ENCODE results near the gene TEX2. TPM values are rescaled to one million over a fixed set of nuclear protein-coding genes. Genes with fewer than 3 reads are reported as not detected.

Gene TEX2
- total and polyA plus RNA-seq, 2 of the 13 experiments (the other 11 are each of a cell fraction or from before 2014, with no cell fraction given) = 21.4 to 37.7 TPM

DNA sequence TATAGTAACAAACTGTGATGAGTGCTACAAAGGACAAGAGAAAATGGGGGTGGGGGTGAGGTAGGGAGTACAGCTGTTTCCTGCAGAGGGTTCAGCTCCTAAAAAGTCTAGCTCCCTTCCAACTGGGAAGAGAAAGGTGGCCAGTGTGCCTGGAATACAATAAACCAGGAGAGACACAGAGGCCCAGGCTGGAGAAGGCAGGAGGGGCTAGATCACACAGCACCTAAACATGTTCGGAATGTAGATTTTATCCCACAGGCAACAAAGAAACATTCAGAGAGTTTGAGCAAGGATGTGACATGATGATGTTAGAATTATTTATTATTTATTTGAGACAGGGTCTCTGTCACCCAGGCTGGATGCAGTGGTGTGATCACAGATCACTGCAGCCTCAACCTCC is 10.2 kb downstream of the TEX2 start:
- H3K79me2 ChIP-seq (ENCODE audit: insufficient read depth, low read length) = peaks cover 91% of the 10 kb centered on the region
- no peaks in the 10 kb centered on the region for H4K20me1 ChIP-seq (ENCODE audit: insufficient read depth, low read length)
- H3K4me1 ChIP-seq (ENCODE audit: insufficient read depth, low read length) = peaks cover 29% of the 10 kb centered on the region
- POLR2A ChIA-PET = interaction anchor here (5.3 kb wide), 1 partner anchor 107 kb away, joined by 20 read pairs; no protein-coding TSS in a partner anchor
- H3K4me2 ChIP-seq (ENCODE audit: low read depth, low read length) = no peak overlapping the region
- H3K36me3 ChIP-seq (replicated peaks in 1 of 2; ENCODE audit: control insufficient read depth in 1 of 2, insufficient read depth in 2 of 2, low read length in 2 of 2) = no peaks in the 10 kb centered on the region
- DNase-seq (ENCODE audit: low spot score) (no peak), ATAC-seq (no peak), FAIRE-seq (no peak)
- no peak overlapping the region for H3K9ac ChIP-seq (ENCODE audit: insufficient read depth, low read depth, low read length)
- H3K27me3 ChIP-seq (ENCODE audit: control insufficient read depth in 1 of 2, insufficient read depth in 2 of 2, low read length in 2 of 2) = no peaks in the 10 kb centered on the region
- H3K4me3 ChIP-seq (replicated peaks in 1 of 3; ENCODE audit: insufficient read depth in 1 of 3, low read depth in 2 of 3, low read length in 3 of 3) = no peak overlapping the region
- H3K27ac ChIP-seq (ENCODE audit: extremely low read length, insufficient read depth, low read length) = no peak overlapping the region
- in situ Hi-C loops (cut with HindIII; ENCODE audit: extremely low pct_ligation_motif_present, low pct_unique_long_range_greater_than_20kb) = no loop called here
- H3K9me3 ChIP-seq (ENCODE audit: low read length) = no peaks in the 10 kb centered on the region
- no peak overlapping the region for H2AFZ ChIP-seq (ENCODE audit: low read length)
- WGBS (ENCODE audit: low lambda C conversion rate) = 100% methylated on average over 1 of the region's 1 CpG
- intact Hi-C loops (cut with micrococcal nuclease; ENCODE audit: unreplicated experiment) = no loop called here
- TF ChIP-seq, protein P1, sequence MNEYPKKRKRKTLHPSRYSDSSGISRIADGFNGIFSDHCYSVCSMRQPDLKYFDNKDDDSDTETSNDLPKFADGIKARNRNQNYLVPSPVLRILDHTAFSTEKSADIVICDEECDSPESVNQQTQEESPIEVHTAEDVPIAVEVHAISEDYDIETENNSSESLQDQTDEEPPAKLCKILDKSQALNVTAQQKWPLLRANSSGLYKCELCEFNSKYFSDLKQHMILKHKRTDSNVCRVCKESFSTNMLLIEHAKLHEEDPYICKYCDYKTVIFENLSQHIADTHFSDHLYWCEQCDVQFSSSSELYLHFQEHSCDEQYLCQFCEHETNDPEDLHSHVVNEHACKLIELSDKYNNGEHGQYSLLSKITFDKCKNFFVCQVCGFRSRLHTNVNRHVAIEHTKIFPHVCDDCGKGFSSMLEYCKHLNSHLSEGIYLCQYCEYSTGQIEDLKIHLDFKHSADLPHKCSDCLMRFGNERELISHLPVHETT (CRISPR knock-in tag; conservative IDR thresholded peaks at IDR 0.05) = no peak
- no peak for TF ChIP-seq KAT2B (IDR thresholded peaks at IDR 0.05; ENCODE audit: borderline replicate concordance, low read depth, low read length)
- TF ChIP-seq POLR2AphosphoS5 (IDR thresholded peaks at IDR 0.05; ENCODE audit: low read depth, low read length) = no peak
- TF ChIP-seq, protein P2, sequence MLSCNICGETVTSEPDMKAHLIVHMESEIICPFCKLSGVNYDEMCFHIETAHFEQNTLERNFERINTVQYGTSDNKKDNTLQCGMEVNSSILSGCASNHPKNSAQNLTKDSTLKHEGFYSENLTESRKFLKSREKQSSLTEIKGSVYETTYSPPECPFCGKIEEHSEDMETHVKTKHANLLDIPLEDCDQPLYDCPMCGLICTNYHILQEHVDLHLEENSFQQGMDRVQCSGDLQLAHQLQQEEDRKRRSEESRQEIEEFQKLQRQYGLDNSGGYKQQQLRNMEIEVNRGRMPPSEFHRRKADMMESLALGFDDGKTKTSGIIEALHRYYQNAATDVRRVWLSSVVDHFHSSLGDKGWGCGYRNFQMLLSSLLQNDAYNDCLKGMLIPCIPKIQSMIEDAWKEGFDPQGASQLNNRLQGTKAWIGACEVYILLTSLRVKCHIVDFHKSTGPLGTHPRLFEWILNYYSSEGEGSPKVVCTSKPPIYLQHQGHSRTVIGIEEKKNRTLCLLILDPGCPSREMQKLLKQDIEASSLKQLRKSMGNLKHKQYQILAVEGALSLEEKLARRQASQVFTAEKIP (CRISPR knock-in tag; IDR thresholded peaks at IDR 0.05; ENCODE audit: borderline replicate concordance) = no peak
- TF ChIP-seq ZNF124 (CRISPR knock-in tag; IDR thresholded peaks at IDR 0.05) = no peak
- no peak for TF ChIP-seq ATM (IDR thresholded peaks at IDR 0.05; ENCODE audit: borderline replicate concordance)
- no peak for TF ChIP-seq TBX3 (IDR thresholded peaks at IDR 0.05; ENCODE audit: borderline replicate concordance)
- no peak for TF ChIP-seq SMYD3 (CRISPR knock-in tag; IDR thresholded peaks at IDR 0.05)
- TF ChIP-seq, protein P3, sequence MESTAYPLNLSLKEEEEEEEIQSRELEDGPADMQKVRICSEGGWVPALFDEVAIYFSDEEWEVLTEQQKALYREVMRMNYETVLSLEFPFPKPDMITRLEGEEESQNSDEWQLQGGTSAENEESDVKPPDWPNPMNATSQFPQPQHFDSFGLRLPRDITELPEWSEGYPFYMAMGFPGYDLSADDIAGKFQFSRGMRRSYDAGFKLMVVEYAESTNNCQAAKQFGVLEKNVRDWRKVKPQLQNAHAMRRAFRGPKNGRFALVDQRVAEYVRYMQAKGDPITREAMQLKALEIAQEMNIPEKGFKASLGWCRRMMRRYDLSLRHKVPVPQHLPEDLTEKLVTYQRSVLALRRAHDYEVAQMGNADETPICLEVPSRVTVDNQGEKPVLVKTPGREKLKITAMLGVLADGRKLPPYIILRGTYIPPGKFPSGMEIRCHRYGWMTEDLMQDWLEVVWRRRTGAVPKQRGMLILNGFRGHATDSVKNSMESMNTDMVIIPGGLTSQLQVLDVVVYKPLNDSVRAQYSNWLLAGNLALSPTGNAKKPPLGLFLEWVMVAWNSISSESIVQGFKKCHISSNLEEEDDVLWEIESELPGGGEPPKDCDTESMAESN (CRISPR knock-in tag; conservative IDR thresholded peaks at IDR 0.05) = no peak
- TF ChIP-seq NFKB2 (CRISPR knock-in tag; IDR thresholded peaks at IDR 0.05; ENCODE audit: borderline replicate concordance) = no peak
- TF ChIP-seq CHD2 (IDR thresholded peaks at IDR 0.05; ENCODE audit: low read depth, low read length) = no peak
- no peak for TF ChIP-seq ZNF329 (CRISPR knock-in tag; IDR thresholded peaks at IDR 0.05; ENCODE audit: low read depth)
- TF ChIP-seq TBP (CRISPR knock-in tag; IDR thresholded peaks at IDR 0.05) = no peak
- TF ChIP-seq, protein P4, sequence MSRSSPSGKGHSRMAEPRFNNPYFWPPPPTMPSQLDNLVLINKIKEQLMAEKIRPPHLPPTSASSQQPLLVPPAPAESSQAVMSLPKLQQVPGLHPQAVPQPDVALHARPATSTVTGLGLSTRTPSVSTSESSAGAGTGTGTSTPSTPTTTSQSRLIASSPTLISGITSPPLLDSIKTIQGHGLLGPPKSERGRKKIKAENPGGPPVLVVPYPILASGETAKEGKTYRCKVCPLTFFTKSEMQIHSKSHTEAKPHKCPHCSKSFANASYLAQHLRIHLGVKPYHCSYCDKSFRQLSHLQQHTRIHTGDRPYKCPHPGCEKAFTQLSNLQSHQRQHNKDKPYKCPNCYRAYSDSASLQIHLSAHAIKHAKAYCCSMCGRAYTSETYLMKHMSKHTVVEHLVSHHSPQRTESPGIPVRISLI (CRISPR knock-in tag; IDR thresholded peaks at IDR 0.05; ENCODE audit: borderline replicate concordance) = no peak
- TF ChIP-seq NR2C2 (CRISPR knock-in tag; IDR thresholded peaks at IDR 0.05; ENCODE audit: borderline replicate concordance) = no peak
- TF ChIP-seq HOXA9 (CRISPR knock-in tag; IDR thresholded peaks at IDR 0.05; ENCODE audit: borderline replicate concordance) = no peak
- CTCF ChIA-PET (ENCODE audit: low intra/inter-chr PET ratio, low total read pairs) = no interaction called here
- no TSS peak for BruUV-seq (replicated peaks)

Data from HepG2 (cell line).